GM19452 (cell line): ENCODE results near the gene ZMIZ1.
"Not testable (repeated sequence)": the region's sequence is repeated elsewhere in the genome, so short reads cannot be mapped to it uniquely, and the experiment has no call there.

Experiments used
- ATAC-seq: cut with Tn5 transposase; IDR thresholded peaks from one replicate; pipeline ENCODE4 v1.9.1; 2021; ENCODE audit not compliant: unreplicated experiment

ZMIZ1 gene

GRCh38 chr10:79335094-79335469 is 266.3 kb downstream of the ZMIZ1 start:
- no peak for ATAC-seq

GRCh38 chr10:79335470-79336235 is 266.9 kb downstream of the ZMIZ1 start:
- no peak for ATAC-seq

GRCh38 chr10:79336276-79336675 is 267.5 kb downstream of the ZMIZ1 start:
- no peak for ATAC-seq

- ATAC-seq, result no peak
Measured at GRCh38 chr10:79336739-79337138, 268.0 kb downstream of the ZMIZ1 start.

- not testable (repeated sequence) for ATAC-seq
Measured at GRCh38 chr10:79337783-79338469, 269.2 kb downstream of the ZMIZ1 start.

GRCh38 chr10:79339266-79339665 is 270.5 kb downstream of the ZMIZ1 start:
- no peak for ATAC-seq

GRCh38 chr10:79340646-79341244 is 272.0 kb downstream of the ZMIZ1 start:
- no peak for ATAC-seq

GRCh38 chr10:79342295-79342761 is 273.6 kb downstream of the ZMIZ1 start:
- no peak for ATAC-seq

GRCh38 chr10:79342811-79343561 is 274.2 kb downstream of the ZMIZ1 start:
- ATAC-seq, result no peak

GRCh38 chr10:79344502-79345195 is 275.9 kb downstream of the ZMIZ1 start:
- ATAC-seq, result no peak

GRCh38 chr10:79345241-79346011 is 276.7 kb downstream of the ZMIZ1 start:
- no peak for ATAC-seq

- no peak for ATAC-seq
Measured at GRCh38 chr10:79346012-79346340, 277.2 kb downstream of the ZMIZ1 start.

GRCh38 chr10:79346388-79347225 is 277.8 kb downstream of the ZMIZ1 start:
- ATAC-seq, result peak; percentile 1

- ATAC-seq, result peak; percentile 89
Measured at GRCh38 chr10:79347226-79347893, 278.6 kb downstream of the ZMIZ1 start, which contains the start of gene PPIF. TSS of gene PPIF (plus strand) at chr10:79347469. CDS start at chr10:79347549, 80 bp downstream.

GRCh38 chr10:79347894-79348639 is 279.3 kb downstream of the ZMIZ1 start:
- peak; percentile 68 for ATAC-seq

GRCh38 chr10:79348640-79348988 is 279.8 kb downstream of the ZMIZ1 start:
- ATAC-seq, result no peak

- ATAC-seq, result no peak
Measured at GRCh38 chr10:79349072-79349491, 280.3 kb downstream of the ZMIZ1 start.
